Fibroblast of skin of abdomen (primary cell): ENCODE results near the gene VGF.

Experiments used
- DNase-seq: peaks from one replicate; pipeline ENCODE4 v3.0.0-alpha.2; 2013

VGF gene

GRCh38 chr7:101165958-101166647 lies 734 bp upstream of the VGF start:
- DNase-seq, result no peak

- DNase-seq, result peak; percentile 52
These were observed 1.1 kb downstream of the VGF start for GRCh38 chr7:101164071-101164840.

GRCh38 chr7:101163279-101164070 lies 1.9 kb downstream of the VGF start:
- DNase-seq, result no peak

- DNase-seq, result peak; percentile 49
These were observed 2.7 kb downstream of the VGF start for GRCh38 chr7:101162551-101163278.

- no peak for DNase-seq
These were observed 3.5 kb downstream of the VGF start for GRCh38 chr7:101161692-101162471.

GRCh38 chr7:101160910-101161309 lies 4.5 kb downstream of the VGF start:
- DNase-seq, result no peak

- DNase-seq, result no peak
These were observed 5.4 kb downstream of the VGF start for GRCh38 chr7:101159696-101160674.

GRCh38 chr7:101156866-101157589 lies 8.3 kb downstream of the VGF start:
- no peak for DNase-seq

GRCh38 chr7:101156277-101156676 lies 9.1 kb downstream of the VGF start:
- DNase-seq, result no peak

GRCh38 chr7:101155303-101155702 lies 10.1 kb downstream of the VGF start:
- DNase-seq, result no peak

- DNase-seq, result no peak
These were observed 10.7 kb downstream of the VGF start for GRCh38 chr7:101154693-101155102.

- peak; percentile 95 for DNase-seq
These were observed 11.2 kb downstream of the VGF start, which contains the start of gene AP1S1 for GRCh38 chr7:101153969-101154692. Gene AP1S1, plus strand, starts transcription at chr7:101154476. Its CDS starts 39 bp downstream, at chr7:101154515.

GRCh38 chr7:101151908-101152651 lies 13.3 kb downstream of the VGF start:
- no peak for DNase-seq

- no peak for DNase-seq
These were observed 24.5 kb downstream of the VGF start for GRCh38 chr7:101140746-101141382.

- DNase-seq, result no peak
These were observed 25.1 kb downstream of the VGF start for GRCh38 chr7:101140339-101140699.

- peak; percentile 97 for DNase-seq
These were observed 27.0 kb downstream of the VGF start for GRCh38 chr7:101138213-101138870.

GRCh38 chr7:101137651-101138212 lies 27.6 kb downstream of the VGF start:
- DNase-seq, result no peak
